ENCODE data around the gene SUFU.
"Not testable (repeated sequence)": the region's sequence is repeated elsewhere in the genome, so short reads cannot be mapped to it uniquely, and the experiment has no call there.

The SUFU gene

GRCh38 chr10:102652170-102652916 lies 148.6 kb downstream of the SUFU start:
- no peak for DNase-seq (ENCODE audit: low read depth)

- no peak for DNase-seq (ENCODE audit: low read depth)
Measured at GRCh38 chr10:102653060-102653459, 149.3 kb downstream of the SUFU start.

DNA sequence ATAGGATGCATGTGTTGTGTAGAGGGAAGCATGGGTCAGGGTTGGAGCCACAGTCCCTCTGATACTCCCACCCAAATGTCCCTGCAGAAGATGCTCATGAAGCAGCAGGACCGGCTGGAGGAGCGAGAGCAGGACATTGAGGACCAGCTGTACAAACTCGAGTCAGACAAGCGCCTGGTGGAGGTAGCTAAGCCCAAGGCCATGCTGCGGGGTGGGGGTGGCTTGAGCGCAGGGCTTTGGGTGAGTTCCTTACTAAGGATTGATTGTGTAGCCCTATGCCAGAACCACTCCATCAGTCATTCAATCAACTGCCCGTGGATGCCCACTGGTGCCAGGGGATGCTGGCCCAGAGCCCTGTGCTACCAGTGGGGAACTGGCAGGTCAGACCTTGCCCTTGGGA lies 150.8 kb downstream of the SUFU start:
- no peak for DNase-seq (ENCODE audit: low read depth)

DNA sequence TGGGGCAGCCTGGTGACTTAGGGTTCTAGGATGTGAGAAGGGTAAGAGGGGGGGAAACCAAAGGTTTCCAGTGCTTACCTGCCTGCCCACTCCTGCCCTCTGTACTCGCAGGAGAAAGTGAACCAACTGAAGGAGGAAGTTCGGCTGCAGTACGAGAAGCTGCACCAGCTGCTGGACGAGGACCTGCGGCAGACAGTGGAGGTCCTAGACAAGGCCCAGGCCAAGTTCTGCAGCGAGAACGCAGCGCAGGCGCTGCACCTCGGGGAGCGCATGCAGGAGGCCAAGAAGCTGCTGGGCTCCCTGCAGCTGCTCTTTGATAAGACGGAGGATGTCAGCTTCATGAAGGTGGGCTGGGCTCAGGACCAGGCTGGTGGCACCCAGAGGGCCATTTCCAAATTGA lies 151.2 kb downstream of the SUFU start:
- DNase-seq (ENCODE audit: low read depth): no peak

GRCh38 chr10:102656026-102656425 lies 152.3 kb downstream of the SUFU start:
- DNase-seq (ENCODE audit: low read depth): no peak

GRCh38 chr10:102656791-102657371 lies 153.1 kb downstream of the SUFU start:
- no peak for DNase-seq (ENCODE audit: low read depth)

GRCh38 chr10:102657451-102657850 lies 153.7 kb downstream of the SUFU start:
- DNase-seq (ENCODE audit: low read depth): no peak

GRCh38 chr10:102657984-102658724 lies 154.4 kb downstream of the SUFU start:
- no peak for DNase-seq (ENCODE audit: low read depth)

DNA sequence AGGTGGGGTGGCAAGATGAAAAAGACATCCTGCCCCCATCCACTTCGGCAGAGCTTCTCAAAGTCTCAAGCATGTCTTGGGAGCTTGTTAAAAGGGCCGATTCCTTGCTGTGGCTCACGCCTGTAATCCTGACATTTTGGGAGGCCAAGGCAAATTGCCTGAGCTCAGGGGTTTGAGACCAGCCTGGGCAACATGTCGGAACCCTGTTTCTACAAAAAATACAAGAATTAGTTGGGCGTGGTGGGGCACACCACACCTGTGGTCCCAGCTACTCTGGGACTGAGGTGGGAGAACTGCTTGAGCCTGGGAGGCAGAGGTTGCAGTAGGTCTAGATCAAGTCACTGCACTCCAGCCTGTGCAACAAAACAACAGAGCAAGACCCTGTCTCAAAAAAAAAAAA lies 155.0 kb downstream of the SUFU start:
- no peak for DNase-seq (ENCODE audit: low read depth)

- DNase-seq (ENCODE audit: low read depth): peak; percentile 70
Measured at GRCh38 chr10:102660888-102661657, 157.3 kb downstream of the SUFU start.

DNA sequence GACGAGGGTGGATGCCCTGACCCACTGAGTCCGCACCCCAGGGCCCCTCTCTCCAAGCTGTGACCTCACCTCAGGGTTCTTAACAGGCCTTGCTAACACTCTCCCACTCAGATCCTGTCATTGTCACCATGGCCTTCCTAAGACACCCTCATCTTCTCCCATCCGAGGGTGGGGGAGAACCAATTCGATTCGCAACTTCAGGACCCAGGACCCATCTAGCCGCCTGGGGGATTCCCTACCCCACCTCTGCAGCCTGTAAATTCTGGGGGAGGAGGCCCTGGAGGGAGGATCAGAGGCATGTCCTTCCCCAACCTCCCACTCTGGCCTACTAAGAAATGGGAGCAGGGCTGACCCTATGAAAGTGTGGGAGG lies 157.9 kb downstream of the SUFU start:
- DNase-seq (ENCODE audit: low read depth): no peak

DNA sequence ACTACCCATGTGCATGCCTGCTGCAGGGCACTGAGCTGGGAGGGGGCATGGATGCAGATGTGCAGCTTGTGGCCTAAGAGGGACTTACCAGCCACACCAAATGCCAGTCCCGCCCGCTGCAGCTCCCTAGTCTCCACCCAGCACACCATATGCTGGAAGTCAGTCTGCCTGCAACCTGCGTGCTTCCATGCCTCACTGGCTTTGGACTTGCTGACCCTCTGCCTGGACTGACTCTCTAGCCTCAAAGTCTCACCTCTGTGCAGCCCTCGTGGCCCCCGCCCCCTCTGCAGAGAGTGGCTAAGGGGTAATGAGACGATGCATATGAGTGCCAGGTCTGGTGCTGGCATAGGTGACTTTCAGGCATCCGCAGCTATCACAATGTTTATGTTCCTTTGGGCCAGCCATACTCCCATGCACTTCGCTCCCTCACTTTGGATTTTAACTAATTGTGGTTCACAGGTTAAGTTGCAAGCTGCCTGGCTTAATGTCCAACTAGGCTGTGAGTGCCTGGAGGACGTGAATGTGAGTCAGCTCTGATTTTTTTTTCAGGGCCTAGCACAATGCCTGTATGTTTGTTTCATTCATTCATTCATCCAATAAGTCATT lies 162.2 kb downstream of the SUFU start:
- no peak for DNase-seq (ENCODE audit: low read depth)

- not testable (repeated sequence) for DNase-seq (ENCODE audit: low read depth)
Measured at GRCh38 chr10:102667411-102667810, 163.6 kb downstream of the SUFU start.

DNA sequence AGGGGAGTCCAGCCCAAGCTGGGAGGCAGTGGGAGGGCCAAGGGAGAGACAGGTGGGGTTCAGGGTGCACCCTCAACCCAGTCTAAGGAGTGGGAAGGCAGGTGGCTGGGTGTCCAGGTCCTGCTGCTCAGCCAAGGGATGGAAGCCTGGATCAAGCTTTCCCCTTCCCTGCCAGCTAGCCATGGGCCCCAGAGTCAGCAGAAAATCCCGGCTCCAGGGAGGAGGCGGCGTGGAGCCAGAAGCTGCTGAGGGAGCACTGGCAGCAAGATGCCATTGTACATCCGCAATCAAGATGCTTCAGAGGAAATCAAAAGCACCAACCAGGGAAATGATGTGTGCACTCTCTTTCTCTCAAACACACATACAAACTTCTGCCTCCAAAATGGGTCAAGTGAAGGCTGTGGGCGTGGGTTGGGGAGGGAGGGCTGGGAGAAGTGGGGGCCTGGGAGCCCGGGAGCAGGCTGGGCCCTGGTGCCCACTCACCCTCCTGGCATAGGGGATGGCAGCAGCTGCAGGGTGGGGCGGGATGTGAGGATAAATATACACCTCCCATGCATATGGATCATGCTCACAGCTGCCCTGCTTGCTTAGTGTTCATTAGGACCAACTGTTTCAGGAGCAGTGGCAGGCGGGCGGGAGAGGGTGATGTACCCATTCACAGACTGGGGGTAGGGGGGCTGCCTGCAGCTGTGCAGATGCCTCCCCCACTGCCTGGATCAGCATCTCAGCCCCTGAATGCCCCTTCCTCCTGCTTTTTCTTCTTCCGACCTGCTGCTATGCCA lies 164.7 kb downstream of the SUFU start:
- no peak for DNase-seq (ENCODE audit: low read depth)

GRCh38 chr10:102669206-102670064 lies 165.7 kb downstream of the SUFU start:
- DNase-seq (ENCODE audit: low read depth): peak; percentile 34

DNA sequence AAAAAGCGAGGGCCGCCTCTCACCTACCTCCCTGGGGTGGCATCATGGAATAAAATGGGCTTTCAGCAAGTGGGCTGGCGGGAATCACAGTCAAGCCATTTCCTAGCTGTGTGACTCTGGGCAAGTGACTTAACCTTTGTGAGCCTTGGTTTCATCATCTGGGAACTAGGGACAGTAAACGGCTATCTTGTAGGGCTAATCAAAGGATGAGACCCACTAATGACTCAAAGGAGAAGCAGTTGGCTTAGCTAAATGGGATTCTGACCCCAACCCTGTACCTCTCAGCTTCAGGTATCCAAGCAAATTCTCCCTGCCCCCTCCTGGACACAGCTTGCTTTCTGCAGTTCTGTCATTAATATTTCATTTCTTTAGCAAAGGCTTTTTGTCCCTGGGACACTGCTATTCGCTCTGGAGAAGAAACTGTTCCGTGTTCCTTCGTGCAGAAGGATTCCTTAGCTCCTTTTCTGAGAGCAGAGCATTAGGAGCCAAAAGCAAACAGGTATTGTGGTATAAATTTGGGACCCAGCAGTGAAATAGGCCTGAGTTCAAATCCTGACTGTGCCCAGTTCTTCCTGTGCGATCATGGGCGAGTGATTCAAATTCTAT lies 166.4 kb downstream of the SUFU start:
- DNase-seq (ENCODE audit: low read depth): no peak

DNA sequence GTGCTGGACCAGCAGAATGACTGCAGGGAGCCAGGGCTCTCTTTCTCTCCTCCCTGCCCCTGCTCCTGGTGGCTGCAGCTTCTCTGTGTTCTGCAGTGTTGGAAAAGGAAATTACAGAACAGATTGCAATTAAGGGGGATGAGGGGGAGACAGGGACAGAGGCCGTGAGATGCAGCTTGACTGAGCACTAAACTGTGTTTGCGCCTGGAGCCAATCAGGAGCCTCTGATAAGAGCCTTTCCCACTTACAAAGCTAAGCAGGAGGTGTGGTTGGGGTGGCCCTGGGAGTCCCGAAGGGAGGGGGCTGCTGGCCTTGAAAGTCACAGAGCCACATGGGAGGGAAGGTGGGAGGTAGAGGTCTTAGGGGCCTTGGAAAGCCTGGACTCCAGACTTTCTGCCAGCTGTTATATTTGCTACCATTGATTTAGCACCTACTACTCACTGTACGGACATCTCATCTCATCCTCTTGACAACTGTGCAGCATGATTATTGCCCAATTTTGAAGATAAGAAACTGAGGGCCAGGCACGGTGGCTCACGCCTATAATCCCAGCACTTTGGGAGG lies 167.2 kb downstream of the SUFU start:
- DNase-seq (ENCODE audit: low read depth): no peak

- DNase-seq (ENCODE audit: low read depth): no peak
Measured at GRCh38 chr10:102673236-102673818, 169.6 kb downstream of the SUFU start.
